H9 (cell line): Measurements from ENCODE around the gene PHACTR1. TPM values are rescaled to one million over a fixed set of nuclear protein-coding genes. Genes with fewer than 3 reads are reported as not detected.

ENCODE experiments used
- DNase-seq: peaks from one replicate; pipeline ENCODE4 v3.0.0-alpha.2; 2017
- H2AFZ ChIP-seq: one replicate; pipeline ENCODE4 v1.6.1; 2013; ENCODE audit warnings: mild to moderate bottlenecking, low read length, control low read depth, moderate library complexity
- H2AK5ac ChIP-seq: 2 replicates; pipeline ENCODE4 v1.6.1; 2013; ENCODE audit warnings: low read length, control low read depth, mixed read lengths; ENCODE audit not compliant: insufficient read length
- H2BK120ac ChIP-seq: one replicate; pipeline ENCODE4 v1.6.1; 2013; ENCODE audit warnings: low read depth, mild to moderate bottlenecking, low read length, control low read depth, inconsistent platforms; ENCODE audit not compliant: poor library complexity, severe bottlenecking
- H2BK12ac ChIP-seq: 2 replicates; pipeline ENCODE4 v1.6.1; 2013; ENCODE audit warnings: low read length, control low read depth, mixed read lengths, low read depth; ENCODE audit not compliant: insufficient read length
- H2BK15ac ChIP-seq: 2 replicates; pipeline ENCODE4 v1.6.1; 2013; ENCODE audit warnings: low read depth, low read length, control low read depth
- H2BK20ac ChIP-seq: one replicate; pipeline ENCODE4 v1.6.1; 2013; ENCODE audit warnings: low read depth, mild to moderate bottlenecking, low read length, control low read depth, inconsistent platforms; ENCODE audit not compliant: poor library complexity, severe bottlenecking
- H2BK5ac ChIP-seq: 2 replicates; pipeline ENCODE4 v1.6.1; 2013; ENCODE audit warnings: low read length, control low read depth, mixed read lengths; ENCODE audit not compliant: insufficient read length
- H3K14ac ChIP-seq: 2 replicates; pipeline ENCODE4 v1.6.1; 2013; ENCODE audit warnings: low read length, control low read depth; ENCODE audit not compliant: insufficient read depth
- H3K18ac ChIP-seq: 2 replicates; pipeline ENCODE4 v1.6.1; 2013; ENCODE audit warnings: low read depth, mild to moderate bottlenecking, mixed read lengths, low read length, control low read depth; ENCODE audit not compliant: insufficient read length
- H3K23ac ChIP-seq: 2 replicates; pipeline ENCODE4 v1.6.1; 2013; ENCODE audit warnings: low read length, control low read depth, mixed read lengths, low read depth; ENCODE audit not compliant: insufficient read length
- H3K23me2 ChIP-seq: 2 replicates; pipeline ENCODE4 v1.6.1; 2013; ENCODE audit warnings: low read depth, mild to moderate bottlenecking, mixed read lengths, low read length, control low read depth; ENCODE audit not compliant: insufficient read length, poor library complexity, severe bottlenecking
- H3K27ac ChIP-seq: 2 replicates; pipeline ENCODE4 v1.5.1; 2013; ENCODE audit warnings: low read length, control low read depth, mixed read lengths, low read depth; ENCODE audit not compliant: insufficient read length
- H3K27me3 ChIP-seq: 2 replicates; pipeline ENCODE4 v1.6.1; 2013; ENCODE audit warnings: low read length, control low read depth, inconsistent platforms; ENCODE audit not compliant: insufficient read depth
- H3K4ac ChIP-seq: 2 replicates; pipeline ENCODE4 v1.6.1; 2013; ENCODE audit warnings: low read depth, mild to moderate bottlenecking, control low read depth, inconsistent platforms, low read length, moderate library complexity
- H3K4me1 ChIP-seq: 2 replicates; pipeline ENCODE4 v1.6.1; 2013; ENCODE audit warnings: low read length, control low read depth, inconsistent platforms; ENCODE audit not compliant: insufficient read depth
- H3K4me2 ChIP-seq: 2 replicates; pipeline ENCODE4 v1.6.1; 2013; ENCODE audit warnings: low read length, control low read depth, mixed read lengths; ENCODE audit not compliant: insufficient read length, insufficient read depth
- H3K56ac ChIP-seq: 2 replicates; pipeline ENCODE4 v1.6.1; 2013; ENCODE audit warnings: low read depth, mild to moderate bottlenecking, mixed read lengths, low read length, control low read depth; ENCODE audit not compliant: insufficient read length
- H3K79me1 ChIP-seq: 2 replicates; pipeline ENCODE4 v1.6.1; 2013; ENCODE audit warnings: low read depth, mild to moderate bottlenecking, moderate library complexity, low read length, control low read depth, inconsistent platforms; ENCODE audit not compliant: insufficient read depth, poor library complexity, severe bottlenecking
- H3K79me2 ChIP-seq: 2 replicates; pipeline ENCODE4 v1.6.1; 2013; ENCODE audit warnings: low read length, control low read depth, inconsistent platforms; ENCODE audit not compliant: insufficient read depth
- H3K9ac ChIP-seq: 2 replicates; pipeline ENCODE4 v1.6.1; 2013; ENCODE audit warnings: low read length, control low read depth, mixed read lengths; ENCODE audit not compliant: insufficient read length; ENCODE audit errors: extremely low read depth
- H3K9me3 ChIP-seq: one replicate; pipeline ENCODE4 v1.6.1; 2013; ENCODE audit warnings: low read depth, low read length, inconsistent platforms; ENCODE audit not compliant: control insufficient read depth
- H3T11ph ChIP-seq: one replicate; pipeline ENCODE4 v1.6.1; 2013; ENCODE audit warnings: mild to moderate bottlenecking, low read length, control low read depth, inconsistent platforms
- H4K20me1 ChIP-seq: one replicate; pipeline ENCODE4 v1.6.1; 2013; ENCODE audit not compliant: control insufficient read depth, insufficient read length, insufficient read depth
- H4K5ac ChIP-seq: 2 replicates; pipeline ENCODE4 v1.6.1; 2013; ENCODE audit warnings: low read depth, mild to moderate bottlenecking, mixed read lengths, low read length, control low read depth; ENCODE audit not compliant: insufficient read length
- H4K8ac ChIP-seq: replicated peaks from 2 replicates; pipeline ENCODE4 v1.6.1; 2013; ENCODE audit warnings: low read length, control low read depth, mixed read lengths, low read depth; ENCODE audit not compliant: insufficient read length
- H4K91ac ChIP-seq: 2 replicates; pipeline ENCODE4 v1.6.1; 2013; ENCODE audit warnings: low read depth, mild to moderate bottlenecking, moderate library complexity, mixed read lengths, low read length, control low read depth; ENCODE audit not compliant: insufficient read length
- H3K27ac Mint-ChIP-seq, 3 experiments: 2 replicates in 2 of 3; 3 replicates in 1 of 3; pipeline ENCODE4 v1.8.0; 2020 to 2021; ENCODE audit warnings: mixed read lengths in 3 of 3, mild to moderate bottlenecking in 1 of 3, moderate library complexity in 1 of 3
- H3K27me3 Mint-ChIP-seq: 2 replicates; pipeline ENCODE4 v1.8.0; 2021; ENCODE audit warnings: low read depth, mild to moderate bottlenecking, moderate library complexity, mixed read lengths
- H3K36me3 Mint-ChIP-seq, 3 experiments: 2 replicates in 2 of 3; 3 replicates in 1 of 3; pipeline ENCODE4 v1.8.0; 2020 to 2021; ENCODE audit warnings: low read depth in 3 of 3, mixed read lengths in 3 of 3; ENCODE audit not compliant: insufficient read depth in 1 of 3
- H3K4me1 Mint-ChIP-seq, 2 experiments: 2 replicates each; pipeline ENCODE4 v1.8.0; 2020; ENCODE audit warnings: mixed read lengths in 2 of 2
- H3K4me3 Mint-ChIP-seq, 2 experiments: 2 replicates in 1 of 2; 3 replicates in 1 of 2; pipeline ENCODE4 v1.8.0; 2020 to 2021; ENCODE audit warnings: mild to moderate bottlenecking in 2 of 2, mixed read lengths in 2 of 2, moderate library complexity in 1 of 2
- H3K9me3 Mint-ChIP-seq, 2 experiments: 2 replicates in 1 of 2; 3 replicates in 1 of 2; pipeline ENCODE4 v1.8.0; 2020; ENCODE audit warnings: mild to moderate bottlenecking in 2 of 2, mixed read lengths in 2 of 2, moderate library complexity in 1 of 2
- WGBS: extraction: QIAGEN DNeasy Blood & Tissue Kit; methylation state at CpG from one replicate; pipeline ENCODE4 v1.1.7; 2013; ENCODE audit warnings: missing lambda C conversion rate, low lambda C conversion rate, mixed read lengths; ENCODE audit not compliant: insufficient read length; ENCODE audit errors: extremely low coverage; 5-methylcytosine and 5-hydroxymethylcytosine counted together
- total RNA-seq: library from RNA; stranded (reverse); gene quantifications from 2 replicates; pipeline ENCODE4 v1.2.1, GENCODE V29; 2021
- TF ChIP-seq, protein P1 (sequence below): fragments of 200-600 bp; sonication (generic); conservative IDR thresholded peaks from 3 replicates; pipeline ENCODE4 v1.8.0; 2021; ENCODE audit warnings: antibody characterized with exemption, mild to moderate bottlenecking

PHACTR1 gene
- total RNA-seq, 1 experiment from 2014 or later: 15.9 TPM

DNA sequence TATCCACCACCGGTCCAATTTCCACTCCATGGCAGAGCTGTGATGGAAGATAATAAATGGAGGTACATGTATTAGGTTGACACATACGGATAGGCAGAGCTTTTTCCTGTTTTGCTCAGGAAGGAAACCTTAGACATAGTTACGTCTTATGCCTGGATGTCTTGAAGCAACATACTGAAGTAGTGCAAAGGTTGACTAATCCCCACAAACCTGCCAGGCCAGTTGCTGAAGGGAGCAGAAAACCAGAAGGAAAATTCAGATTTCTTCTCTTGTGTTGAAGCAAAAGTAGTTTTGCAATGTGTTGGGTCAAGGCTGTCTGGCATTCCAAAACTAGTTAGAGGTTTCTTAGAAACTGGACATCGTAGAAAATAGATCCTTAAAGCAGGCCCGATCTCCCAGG lies 68.7 kb downstream of the PHACTR1 start:
- H4K20me1 ChIP-seq: no peaks in the 10 kb centered on the region
- no peak overlapping the region for H2AK5ac ChIP-seq
- no peak overlapping the region for H4K8ac ChIP-seq
- H3K27me3 ChIP-seq: no peaks in the 10 kb centered on the region
- Mint-ChIP-seq H3K27me3 (no peaks in the 10 kb centered on the region), H3K4me1 (peaks cover 20 to 27% of the 10 kb centered on the region in 2 experiments), H3K36me3 (no peaks in the 10 kb centered on the region), H3K4me3 (no peak overlapping the region), H3K27ac (no peak overlapping the region), H3K9me3 (no peaks in the 10 kb centered on the region)
- no peak overlapping the region for H3K56ac ChIP-seq
- TF ChIP-seq, protein P1, sequence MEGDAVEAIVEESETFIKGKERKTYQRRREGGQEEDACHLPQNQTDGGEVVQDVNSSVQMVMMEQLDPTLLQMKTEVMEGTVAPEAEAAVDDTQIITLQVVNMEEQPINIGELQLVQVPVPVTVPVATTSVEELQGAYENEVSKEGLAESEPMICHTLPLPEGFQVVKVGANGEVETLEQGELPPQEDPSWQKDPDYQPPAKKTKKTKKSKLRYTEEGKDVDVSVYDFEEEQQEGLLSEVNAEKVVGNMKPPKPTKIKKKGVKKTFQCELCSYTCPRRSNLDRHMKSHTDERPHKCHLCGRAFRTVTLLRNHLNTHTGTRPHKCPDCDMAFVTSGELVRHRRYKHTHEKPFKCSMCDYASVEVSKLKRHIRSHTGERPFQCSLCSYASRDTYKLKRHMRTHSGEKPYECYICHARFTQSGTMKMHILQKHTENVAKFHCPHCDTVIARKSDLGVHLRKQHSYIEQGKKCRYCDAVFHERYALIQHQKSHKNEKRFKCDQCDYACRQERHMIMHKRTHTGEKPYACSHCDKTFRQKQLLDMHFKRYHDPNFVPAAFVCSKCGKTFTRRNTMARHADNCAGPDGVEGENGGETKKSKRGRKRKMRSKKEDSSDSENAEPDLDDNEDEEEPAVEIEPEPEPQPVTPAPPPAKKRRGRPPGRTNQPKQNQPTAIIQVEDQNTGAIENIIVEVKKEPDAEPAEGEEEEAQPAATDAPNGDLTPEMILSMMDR: no peak
- no peak overlapping the region for H3K4me2 ChIP-seq
- H3T11ph ChIP-seq: no peak overlapping the region
- H4K5ac ChIP-seq: no peak overlapping the region
- H3K18ac ChIP-seq: no peak overlapping the region
- no peak overlapping the region for H3K4ac ChIP-seq
- H3K9ac ChIP-seq: no peak overlapping the region
- no peaks in the 10 kb centered on the region for H3K79me2 ChIP-seq
- H2BK5ac ChIP-seq: no peak overlapping the region
- no CpG with 5 or more reads among the region's 5 CpGs for WGBS
- H3K4me1 ChIP-seq: no peaks in the 10 kb centered on the region; the same call in 1 of the 2 replicates
- no peak overlapping the region for H2BK120ac ChIP-seq
- no peak for DNase-seq
- no peak overlapping the region for H2BK20ac ChIP-seq
- no peaks in the 10 kb centered on the region for H3K23me2 ChIP-seq
- H2AFZ ChIP-seq: no peak overlapping the region
- H3K79me1 ChIP-seq: no peaks in the 10 kb centered on the region
- no peaks in the 10 kb centered on the region for H3K9me3 ChIP-seq
- H4K91ac ChIP-seq: no peak overlapping the region
- H3K14ac ChIP-seq: no peak overlapping the region
- no peak overlapping the region for H3K27ac ChIP-seq
- no peak overlapping the region for H3K23ac ChIP-seq
- H2BK12ac ChIP-seq: no peak overlapping the region
- no peak overlapping the region for H2BK15ac ChIP-seq
